Upper lobe of left lung (tissue), 4 donors: Measurements from ENCODE around the gene FOXQ1.
"Not testable (repeated sequence)": the region's sequence is repeated elsewhere in the genome, so short reads cannot be mapped to it uniquely, and the experiment has no call there.

ENCODE experiments used
- CTCF ChIP-seq, 6 experiments: fragments of 450-650 bp in 4 of 6; fragments of 200-600 bp in 2 of 6; sonication (generic) in 2 of 6; IDR thresholded peaks; one replicate each; pipeline ENCODE4 v1.5.1; 2016 to 2019; ENCODE audit warnings: antibody characterized with exemption in 6 of 6
- POLR2A ChIP-seq, 4 donors: fragments of 450-650 bp; IDR thresholded peaks; one replicate each; pipeline ENCODE4 v1.5.1; 2016 to 2017; ENCODE audit warnings: antibody characterized with exemption in 4 of 4, mild to moderate bottlenecking in 2 of 4
- POLR2AphosphoS5 ChIP-seq, 2 donors: sonication (generic); formaldehyde crosslinking; IDR thresholded peaks; one replicate each; pipeline ENCODE4 v1.5.1; 2017; ENCODE audit warnings: antibody characterized with exemption in 2 of 2

DNA sequence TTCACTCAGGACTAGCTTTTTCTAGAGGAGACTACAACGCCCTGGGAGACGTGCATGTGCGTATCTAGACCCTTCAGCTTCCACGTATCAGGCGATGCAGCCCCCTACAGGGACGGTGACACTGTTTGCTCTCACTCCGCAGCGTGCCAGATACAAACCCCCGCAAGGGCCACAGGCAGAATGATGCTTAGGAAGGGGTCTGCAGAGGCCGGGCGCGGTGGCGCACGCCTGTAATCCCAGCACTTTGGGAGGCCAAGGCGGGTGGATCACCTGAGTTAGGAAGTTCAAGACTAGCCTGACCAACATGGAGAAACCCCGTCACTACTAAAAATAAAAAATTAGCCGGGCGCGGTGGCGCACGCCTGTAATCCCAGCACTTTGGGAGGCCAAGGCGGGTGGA is 6.7 kb downstream of the FOXQ1 start:
- not testable (repeated sequence) for TF ChIP-seq CTCF, POLR2AphosphoS5, POLR2A (IDR thresholded peaks at IDR 0.05)
